Fibroblast of mammary gland (primary cell): ENCODE results near the gene TBK1.

ENCODE experiments used
- DNase-seq: peaks from one replicate; pipeline ENCODE4 v3.0.0-alpha.2; 2010; ENCODE audit warnings: low read depth
- H3K4me3 ChIP-seq: 2 replicates; pipeline ENCODE4 v1.5.1; 2011; ENCODE audit warnings: low read depth, mild to moderate bottlenecking, low read length, moderate library complexity; ENCODE audit not compliant: control insufficient read depth
- TF ChIP-seq, protein P1 (sequence below): conservative IDR thresholded peaks from 2 replicates; pipeline ENCODE4 v1.5.1; 2011; ENCODE audit warnings: low read depth, low read length, inconsistent platforms; ENCODE audit not compliant: control insufficient read depth, insufficient read depth

Gene TBK1

DNA sequence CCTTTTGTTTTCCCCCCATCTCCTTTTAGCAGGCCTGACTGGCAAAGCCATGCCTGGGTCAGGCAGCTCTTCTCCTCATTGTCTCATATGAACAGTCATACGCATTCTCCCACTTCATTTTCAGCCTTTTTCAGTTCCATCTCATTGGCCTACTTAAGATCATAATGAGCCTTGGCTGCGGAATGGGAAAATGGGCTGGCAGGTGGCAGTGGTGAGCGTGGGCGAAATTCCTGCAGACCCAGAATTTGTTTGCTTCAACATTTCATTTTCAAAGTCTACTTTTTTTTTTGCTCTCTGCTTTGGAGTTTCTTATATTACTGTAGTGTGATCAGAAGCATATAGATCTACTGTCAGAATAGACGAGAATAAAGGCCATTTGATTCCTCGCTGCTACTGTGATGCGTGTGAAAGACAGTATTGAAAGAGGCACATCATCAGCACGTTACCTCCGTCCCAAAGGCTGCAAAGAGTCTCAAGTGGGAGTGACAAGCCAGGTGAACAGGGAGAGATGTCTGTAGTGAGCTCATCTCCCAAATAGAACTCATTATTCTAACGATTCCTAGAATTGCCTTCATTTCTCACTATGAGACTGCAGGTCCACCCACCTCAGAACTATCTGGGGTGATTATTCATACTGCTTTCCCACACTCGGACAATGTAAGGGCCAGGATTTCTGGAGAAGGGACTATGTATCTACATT is 73.7 kb downstream of the TBK1 start:
- TF ChIP-seq, protein P1, sequence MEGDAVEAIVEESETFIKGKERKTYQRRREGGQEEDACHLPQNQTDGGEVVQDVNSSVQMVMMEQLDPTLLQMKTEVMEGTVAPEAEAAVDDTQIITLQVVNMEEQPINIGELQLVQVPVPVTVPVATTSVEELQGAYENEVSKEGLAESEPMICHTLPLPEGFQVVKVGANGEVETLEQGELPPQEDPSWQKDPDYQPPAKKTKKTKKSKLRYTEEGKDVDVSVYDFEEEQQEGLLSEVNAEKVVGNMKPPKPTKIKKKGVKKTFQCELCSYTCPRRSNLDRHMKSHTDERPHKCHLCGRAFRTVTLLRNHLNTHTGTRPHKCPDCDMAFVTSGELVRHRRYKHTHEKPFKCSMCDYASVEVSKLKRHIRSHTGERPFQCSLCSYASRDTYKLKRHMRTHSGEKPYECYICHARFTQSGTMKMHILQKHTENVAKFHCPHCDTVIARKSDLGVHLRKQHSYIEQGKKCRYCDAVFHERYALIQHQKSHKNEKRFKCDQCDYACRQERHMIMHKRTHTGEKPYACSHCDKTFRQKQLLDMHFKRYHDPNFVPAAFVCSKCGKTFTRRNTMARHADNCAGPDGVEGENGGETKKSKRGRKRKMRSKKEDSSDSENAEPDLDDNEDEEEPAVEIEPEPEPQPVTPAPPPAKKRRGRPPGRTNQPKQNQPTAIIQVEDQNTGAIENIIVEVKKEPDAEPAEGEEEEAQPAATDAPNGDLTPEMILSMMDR: no peak
- no peak overlapping the region for H3K4me3 ChIP-seq
- no peak for DNase-seq

DNA sequence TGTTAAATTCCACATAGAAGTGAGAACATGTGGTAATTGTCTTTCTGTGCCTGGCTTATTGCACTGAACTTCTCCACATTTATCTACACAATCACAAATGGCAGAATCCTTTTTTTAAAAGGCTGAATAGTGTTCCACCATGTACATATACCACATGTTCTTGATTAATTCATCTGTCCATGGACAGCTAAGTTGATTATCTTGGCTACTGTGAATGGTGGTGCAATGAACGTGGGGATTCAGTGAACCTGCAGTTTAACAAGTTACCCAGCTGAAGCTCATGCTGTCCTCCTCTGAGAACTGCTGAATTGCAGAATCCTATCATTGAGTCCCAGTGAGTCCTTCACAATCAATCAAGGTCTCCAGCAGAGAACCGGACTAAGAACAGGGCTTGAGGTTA is 74.9 kb downstream of the TBK1 start:
- no peak overlapping the region for H3K4me3 ChIP-seq
- TF ChIP-seq, protein P1: no peak
- peak; percentile 78 for DNase-seq

DNA sequence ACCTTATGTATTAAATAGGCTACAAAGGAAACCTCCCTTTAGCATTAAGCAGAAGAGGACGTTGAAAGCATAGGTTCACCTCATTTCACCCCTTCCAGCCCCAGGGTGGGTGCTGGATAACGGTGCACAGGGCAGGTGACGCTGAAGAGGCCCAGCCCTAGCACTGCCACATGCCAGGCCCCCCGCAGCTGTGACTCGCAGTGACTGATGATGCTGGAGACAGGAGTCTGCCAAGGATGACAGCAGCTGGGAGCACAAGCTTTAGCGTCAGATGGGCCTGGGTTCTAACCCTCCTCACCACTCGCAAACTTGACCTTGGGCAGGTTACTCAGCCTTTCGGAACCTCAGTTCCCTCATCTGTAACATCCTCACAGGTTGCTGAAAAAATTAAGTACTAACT is 76.7 kb downstream of the TBK1 start:
- TF ChIP-seq, protein P1: no peak
- H3K4me3 ChIP-seq: no peak overlapping the region
- DNase-seq: peak; percentile 45

DNA sequence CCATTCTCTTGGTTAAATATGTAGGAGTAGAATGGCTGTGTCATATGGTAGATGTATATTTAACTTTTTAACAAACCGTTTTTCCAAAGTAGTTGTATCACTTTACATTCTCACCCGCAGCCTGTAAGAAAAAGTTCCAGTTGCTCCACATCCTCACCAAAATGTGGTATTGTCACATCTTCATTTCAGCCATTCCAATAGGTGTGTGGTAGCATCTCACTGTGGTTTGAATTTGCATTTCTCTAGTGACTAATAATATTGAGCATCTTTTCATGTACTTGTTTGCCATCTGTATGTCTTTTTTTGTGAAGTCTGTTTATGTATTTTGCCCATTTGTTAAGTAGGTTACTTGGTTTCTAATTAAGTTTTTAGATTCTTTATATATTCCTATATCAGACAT is 78.6 kb downstream of the TBK1 start:
- TF ChIP-seq, protein P1: no peak
- no peak for DNase-seq
- no peak overlapping the region for H3K4me3 ChIP-seq

DNA sequence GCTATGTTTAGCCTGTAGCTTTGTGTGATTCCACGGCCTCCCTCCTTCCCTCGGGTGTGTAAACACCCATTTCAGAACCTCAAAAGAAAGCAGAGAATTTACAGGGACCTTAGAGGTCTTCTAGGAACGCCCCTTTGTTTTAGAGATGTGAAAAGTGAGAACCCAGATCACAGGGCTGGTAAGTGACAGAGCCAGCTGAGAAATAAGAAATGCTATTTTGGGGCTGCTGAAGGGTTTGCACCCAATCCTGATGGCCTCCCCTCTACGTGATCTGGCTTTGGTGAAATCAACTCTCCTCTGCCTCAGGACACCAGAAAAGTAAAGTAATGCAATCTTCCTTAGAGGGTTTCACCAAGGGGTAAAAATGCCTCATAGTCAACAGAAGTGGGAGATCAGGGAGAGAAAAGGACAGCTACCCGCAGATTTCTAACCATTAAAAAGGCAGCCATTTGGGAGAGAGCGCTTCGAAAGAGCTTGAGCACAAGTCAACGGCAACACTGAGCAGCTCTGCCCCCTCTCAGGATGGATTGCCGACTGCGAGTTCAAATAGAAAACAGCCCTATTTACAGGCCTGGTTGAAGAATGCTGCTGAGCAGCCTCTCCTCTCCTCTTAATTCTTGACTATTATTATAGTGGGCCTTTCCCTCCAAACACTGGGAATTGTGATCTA is 79.9 kb downstream of the TBK1 start:
- DNase-seq: no peak
- TF ChIP-seq, protein P1: no peak
- no peak overlapping the region for H3K4me3 ChIP-seq

DNA sequence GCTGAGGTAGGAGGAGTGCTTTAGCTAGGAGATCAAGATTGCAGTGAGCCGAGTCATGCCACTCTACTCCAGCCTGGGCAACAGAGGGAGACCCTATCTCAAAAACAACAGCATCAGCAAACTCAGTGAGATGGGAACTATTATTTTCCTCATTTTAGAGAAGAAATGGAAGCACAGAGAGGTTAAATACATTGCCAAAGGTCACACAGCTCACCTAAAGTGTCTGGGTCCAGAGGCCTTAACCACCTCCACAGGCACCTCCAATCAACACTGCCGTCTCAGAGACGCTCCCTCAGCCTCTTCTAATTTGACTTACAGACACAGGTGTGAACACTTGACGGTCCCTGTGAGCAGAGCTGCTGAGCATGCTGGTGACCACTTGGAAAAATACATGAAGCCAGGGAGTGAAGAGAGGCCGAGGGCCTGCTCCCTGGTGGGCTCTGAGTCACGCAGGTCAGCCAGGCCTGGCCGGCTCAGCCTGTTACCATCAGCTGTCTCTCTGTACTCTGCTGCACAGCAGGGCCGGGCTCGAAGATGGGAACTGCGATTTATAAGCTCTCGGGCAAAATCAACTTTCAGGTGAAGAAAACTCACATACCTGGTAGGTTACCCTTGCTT is 80.9 kb downstream of the TBK1 start:
- TF ChIP-seq, protein P1: no peak
- no peak for DNase-seq
- H3K4me3 ChIP-seq: no peak overlapping the region
